Kidney glomerular epithelial cell (primary cell): ENCODE measurements around the gene IFI30.

Experiments used
- DNase-seq: peaks from one replicate; lab custom pipeline; 2025; lab: John Stamatoyannopoulos, UW

IFI30 gene

GRCh38 chr19:18171605-18172327, 1.8 kb upstream of the IFI30 start:
- no peak for DNase-seq

GRCh38 chr19:18172331-18173053, 1.1 kb upstream of the IFI30 start:
- DNase-seq, result no peak

GRCh38 chr19:18173054-18173571, 500 bp upstream of the IFI30 start:
- DNase-seq, result no peak

GRCh38 chr19:18174983-18175382, 1.4 kb downstream of the IFI30 start:
- no peak for DNase-seq

- DNase-seq, result no peak
These were observed 3.0 kb downstream of the IFI30 start for GRCh38 chr19:18176367-18177310.

GRCh38 chr19:18179957-18180356, 6.3 kb downstream of the IFI30 start:
- no peak for DNase-seq

- no peak for DNase-seq
These were observed 9.9 kb downstream of the IFI30 start for GRCh38 chr19:18183529-18183928.

- no peak for DNase-seq
These were observed 11.9 kb downstream of the IFI30 start for GRCh38 chr19:18185538-18185937.

- DNase-seq, result no peak
These were observed 16.7 kb downstream of the IFI30 start for GRCh38 chr19:18190278-18190677.

GRCh38 chr19:18191640-18192062, 18.0 kb downstream of the IFI30 start:
- no peak for DNase-seq

GRCh38 chr19:18192673-18193387, 19.2 kb downstream of the IFI30 start, which contains the start of gene MPV17L2:
Gene MPV17L2, plus strand, starts transcription at chr19:18193218. Its CDS starts 64 bp downstream, at chr19:18193282.
- peak; percentile 99 for DNase-seq

GRCh38 chr19:18193388-18194180, 20.0 kb downstream of the IFI30 start:
- no peak for DNase-seq

- DNase-seq, result no peak
These were observed 20.5 kb downstream of the IFI30 start for GRCh38 chr19:18194181-18194530.

- DNase-seq, result no peak
These were observed 21.1 kb downstream of the IFI30 start for GRCh38 chr19:18194554-18195238.

GRCh38 chr19:18196511-18196845, 22.9 kb downstream of the IFI30 start:
- DNase-seq, result no peak

GRCh38 chr19:18197306-18197705, 23.7 kb downstream of the IFI30 start:
- DNase-seq, result no peak

- no peak for DNase-seq
These were observed 24.3 kb downstream of the IFI30 start for GRCh38 chr19:18197941-18198340.

- no peak for DNase-seq
These were observed 24.8 kb downstream of the IFI30 start for GRCh38 chr19:18198374-18198773.

GRCh38 chr19:18202397-18202777, 28.8 kb downstream of the IFI30 start:
- no peak for DNase-seq

GRCh38 chr19:18202778-18203407, 29.3 kb downstream of the IFI30 start:
- no peak for DNase-seq
